Liver (tissue), 9 donors: Measurements from ENCODE around the gene TOR3A. TPM values are rescaled to one million over a fixed set of nuclear protein-coding genes. Genes with fewer than 3 reads are reported as not detected.

Source experiments
- DNase-seq: peaks from one replicate; pipeline ENCODE4 v3.0.0-alpha.2; 2017; ENCODE audit warnings: low spot score
- H3K27ac ChIP-seq, 2 donors: one replicate each; pipeline ENCODE4 v1.7.0; 2013; ENCODE audit warnings: inconsistent platforms in 2 of 2, low read length in 2 of 2, control low read depth in 1 of 2, low read depth in 1 of 2, mild to moderate bottlenecking in 1 of 2
- H3K27me3 ChIP-seq, 4 donors: one replicate each; pipeline versions ENCODE4 v1.6.1 to v1.7.0; 2013; ENCODE audit warnings: low read length in 3 of 4, inconsistent platforms in 1 of 4, mild to moderate bottlenecking in 1 of 4, moderate library complexity in 1 of 4; ENCODE audit not compliant: control insufficient read depth in 4 of 4, insufficient read depth in 4 of 4
- H3K36me3 ChIP-seq, 4 donors: one replicate each; pipeline versions ENCODE4 v1.6.1 to v1.7.0; 2013; ENCODE audit warnings: low read length in 3 of 4, mild to moderate bottlenecking in 3 of 4, low read depth in 1 of 4, moderate library complexity in 1 of 4; ENCODE audit not compliant: control insufficient read depth in 4 of 4, insufficient read depth in 3 of 4
- H3K4me1 ChIP-seq, 4 donors: one replicate each; pipeline versions ENCODE4 v1.6.1 to v1.7.0; 2013; ENCODE audit warnings: low read length in 3 of 4, mild to moderate bottlenecking in 3 of 4, moderate library complexity in 1 of 4; ENCODE audit not compliant: control insufficient read depth in 4 of 4, insufficient read depth in 4 of 4
- H3K4me3 ChIP-seq, 3 donors: one replicate each; pipeline versions ENCODE4 v1.6.1 to v1.7.0; 2013; ENCODE audit warnings: low read length in 3 of 3, control low read depth in 1 of 3, low read depth in 1 of 3, mild to moderate bottlenecking in 1 of 3
- H3K9ac ChIP-seq, 2 donors: one replicate each; pipeline ENCODE4 v1.7.0; 2013; ENCODE audit warnings: low read length in 2 of 2, mild to moderate bottlenecking in 2 of 2, moderate library complexity in 2 of 2, control low read depth in 1 of 2, low read depth in 1 of 2
- H3K9me3 ChIP-seq, 4 donors: one replicate each; pipeline versions ENCODE4 v1.6.1 to v1.7.0; 2013; ENCODE audit warnings: low read length in 3 of 4; ENCODE audit not compliant: control insufficient read depth in 4 of 4
- ATF3 ChIP-seq: IDR thresholded peaks from 2 replicates; pipeline ENCODE4 v1.6.1; 2016; ENCODE audit warnings: antibody characterized with exemption
- EGR1 ChIP-seq, 2 donors: IDR thresholded peaks; 2 replicates each; pipeline ENCODE4 v1.6.1; 2016 to 2018; ENCODE audit warnings: antibody characterized with exemption in 2 of 2, low read depth in 2 of 2
- FOXA1 ChIP-seq: IDR thresholded peaks from 2 replicates; pipeline ENCODE4 v1.6.1; 2016; ENCODE audit warnings: antibody characterized with exemption
- FOXA2 ChIP-seq: IDR thresholded peaks from 2 replicates; pipeline ENCODE4 v1.6.1; 2016; ENCODE audit warnings: antibody characterized with exemption
- GABPA ChIP-seq, 2 donors: IDR thresholded peaks in 1 of 2; conservative IDR thresholded peaks in 1 of 2; 2 replicates each; pipeline ENCODE4 v1.6.1; 2016; ENCODE audit warnings: antibody characterized with exemption in 2 of 2, mild to moderate bottlenecking in 1 of 2, moderate library complexity in 1 of 2
- HNF4A ChIP-seq, 2 donors: conservative IDR thresholded peaks; 2 replicates each; pipeline ENCODE4 v1.6.1; 2016; ENCODE audit warnings: antibody characterized with exemption in 2 of 2, mild to moderate bottlenecking in 2 of 2
- HNF4G ChIP-seq: IDR thresholded peaks from 2 replicates; pipeline ENCODE4 v1.6.1; 2016; ENCODE audit warnings: antibody characterized with exemption
- JUND ChIP-seq, 2 donors: IDR thresholded peaks; 2 replicates each; pipeline ENCODE4 v1.6.1; 2016; ENCODE audit warnings: antibody characterized with exemption in 2 of 2
- NR2F2 ChIP-seq: IDR thresholded peaks from 2 replicates; pipeline ENCODE4 v1.6.1; 2016; ENCODE audit warnings: antibody characterized with exemption
- RAD21 ChIP-seq, 2 donors: IDR thresholded peaks; 2 replicates each; pipeline ENCODE4 v1.6.1; 2016; ENCODE audit warnings: antibody characterized with exemption in 2 of 2, mild to moderate bottlenecking in 2 of 2
- RXRA ChIP-seq, 2 donors: IDR thresholded peaks; 2 replicates each; pipeline ENCODE4 v1.6.1; 2017 to 2018; ENCODE audit warnings: antibody characterized with exemption in 2 of 2, mild to moderate bottlenecking in 1 of 2
- SP1 ChIP-seq: IDR thresholded peaks from 2 replicates; pipeline ENCODE4 v1.6.1; 2018; ENCODE audit warnings: antibody characterized with exemption, mild to moderate bottlenecking
- TAF1 ChIP-seq: conservative IDR thresholded peaks from 2 replicates; pipeline ENCODE4 v1.6.1; 2016; ENCODE audit warnings: antibody characterized with exemption, mild to moderate bottlenecking
- YY1 ChIP-seq: IDR thresholded peaks from 2 replicates; pipeline ENCODE4 v1.6.1; 2016; ENCODE audit warnings: antibody characterized with exemption, mild to moderate bottlenecking
- WGBS: extraction: QIAGEN DNeasy Blood & Tissue Kit; methylation state at CpG from one replicate; pipeline ENCODE4 v1.1.7; 2013; 5-methylcytosine and 5-hydroxymethylcytosine counted together
- polyA plus RNA-seq, 2 donors: library from polyadenylated mRNA; stranded (reverse) in 1 of 2; unstranded in 1 of 2; fragments of 200-250 nt in 1 of 2; fragments of >200 nt in 1 of 2; fragmentation: Nextera tagmentation in 1 of 2; extraction: Ambion mirVana in 1 of 2; gene quantifications; one replicate each; pipeline versions ENCODE4 v1.2.1 to v1.2.3, GENCODE V29; 2013 to 2015
- total RNA-seq, 2 donors: library from RNA; depleted of rRNA; stranded (reverse); fragments of >200 nt; gene quantifications; one replicate each; pipeline ENCODE4 v1.2.3, GENCODE V29; 2014
- TF ChIP-seq, protein P1 (sequence below): IDR thresholded peaks from 2 replicates; pipeline ENCODE4 v1.6.1; 2016; ENCODE audit warnings: antibody characterized with exemption
- TF ChIP-seq, protein P2 (sequence below): IDR thresholded peaks from 2 replicates; pipeline ENCODE4 v1.6.1; 2016; ENCODE audit warnings: antibody characterized with exemption, mild to moderate bottlenecking
- TF ChIP-seq, protein P3 (sequence below): fragments of 150-350 bp; IDR thresholded peaks from 2 replicates; pipeline ENCODE4 v1.5.1; 2017; ENCODE audit warnings: improper control_type of control experiment, low read depth, low read length; ENCODE audit not compliant: missing input control
- TF ChIP-seq, protein P4 (sequence below): IDR thresholded peaks from 2 replicates; pipeline ENCODE4 v1.6.1; 2016; ENCODE audit warnings: antibody characterized with exemption
- donor health status: healthy.
- donor health status: healthy.
- donor health status: healthy.
- donor health status: healthy.
- donor health status: healthy.

The TOR3A gene
- total and polyA plus RNA-seq, 4 donors, result 14.3 to 31.0 (median 23.5) TPM

DNA sequence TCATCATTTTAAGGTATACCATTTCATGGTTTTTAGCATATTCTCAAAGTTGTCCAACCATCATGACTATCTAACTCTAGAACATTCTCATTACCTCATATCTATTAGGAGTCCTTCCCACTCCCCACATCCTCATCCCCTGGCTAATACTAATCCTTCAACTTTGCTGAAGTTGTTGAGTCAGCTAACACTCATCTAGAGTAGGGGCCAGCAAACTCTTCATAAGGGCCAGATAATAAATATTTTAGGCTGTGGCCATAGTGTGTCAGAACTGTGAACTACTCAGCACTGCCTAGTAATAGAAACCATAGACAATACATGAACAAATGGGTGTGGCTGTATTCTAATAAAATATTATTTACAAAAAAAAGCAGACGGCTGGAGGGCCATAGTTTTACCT is 43.0 kb downstream of the TOR3A start:
- no peak for TF ChIP-seq SP1
- TF ChIP-seq ATF3, result no peak
- no peak for TF ChIP-seq TAF1
- no peak for TF ChIP-seq JUND (IDR thresholded peaks at IDR 0.05)
- TF ChIP-seq FOXA1, result no peak
- no peak for TF ChIP-seq RAD21 (IDR thresholded peaks at IDR 0.05)
- TF ChIP-seq, protein P1, sequence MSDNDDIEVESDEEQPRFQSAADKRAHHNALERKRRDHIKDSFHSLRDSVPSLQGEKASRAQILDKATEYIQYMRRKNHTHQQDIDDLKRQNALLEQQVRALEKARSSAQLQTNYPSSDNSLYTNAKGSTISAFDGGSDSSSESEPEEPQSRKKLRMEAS, result no peak
- TF ChIP-seq, protein P2, sequence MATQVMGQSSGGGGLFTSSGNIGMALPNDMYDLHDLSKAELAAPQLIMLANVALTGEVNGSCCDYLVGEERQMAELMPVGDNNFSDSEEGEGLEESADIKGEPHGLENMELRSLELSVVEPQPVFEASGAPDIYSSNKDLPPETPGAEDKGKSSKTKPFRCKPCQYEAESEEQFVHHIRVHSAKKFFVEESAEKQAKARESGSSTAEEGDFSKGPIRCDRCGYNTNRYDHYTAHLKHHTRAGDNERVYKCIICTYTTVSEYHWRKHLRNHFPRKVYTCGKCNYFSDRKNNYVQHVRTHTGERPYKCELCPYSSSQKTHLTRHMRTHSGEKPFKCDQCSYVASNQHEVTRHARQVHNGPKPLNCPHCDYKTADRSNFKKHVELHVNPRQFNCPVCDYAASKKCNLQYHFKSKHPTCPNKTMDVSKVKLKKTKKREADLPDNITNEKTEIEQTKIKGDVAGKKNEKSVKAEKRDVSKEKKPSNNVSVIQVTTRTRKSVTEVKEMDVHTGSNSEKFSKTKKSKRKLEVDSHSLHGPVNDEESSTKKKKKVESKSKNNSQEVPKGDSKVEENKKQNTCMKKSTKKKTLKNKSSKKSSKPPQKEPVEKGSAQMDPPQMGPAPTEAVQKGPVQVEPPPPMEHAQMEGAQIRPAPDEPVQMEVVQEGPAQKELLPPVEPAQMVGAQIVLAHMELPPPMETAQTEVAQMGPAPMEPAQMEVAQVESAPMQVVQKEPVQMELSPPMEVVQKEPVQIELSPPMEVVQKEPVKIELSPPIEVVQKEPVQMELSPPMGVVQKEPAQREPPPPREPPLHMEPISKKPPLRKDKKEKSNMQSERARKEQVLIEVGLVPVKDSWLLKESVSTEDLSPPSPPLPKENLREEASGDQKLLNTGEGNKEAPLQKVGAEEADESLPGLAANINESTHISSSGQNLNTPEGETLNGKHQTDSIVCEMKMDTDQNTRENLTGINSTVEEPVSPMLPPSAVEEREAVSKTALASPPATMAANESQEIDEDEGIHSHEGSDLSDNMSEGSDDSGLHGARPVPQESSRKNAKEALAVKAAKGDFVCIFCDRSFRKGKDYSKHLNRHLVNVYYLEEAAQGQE, result no peak
- no peak for TF ChIP-seq GABPA (IDR thresholded peaks at IDR 0.05 in 1 of 2, conservative IDR thresholded peaks at IDR 0.05 in 1 of 2)
- Histone ChIP-seq H3K9me3 (no peaks in the 10 kb centered on the region), H3K9ac (no peak overlapping the region), H3K36me3 (no peaks in the 10 kb centered on the region), H3K27ac (no peak overlapping the region), H3K4me1 (peaks cover 7 to 32% (median 20%) of the 10 kb centered on the region in 4 donors), H3K27me3 (no peaks in the 10 kb centered on the region), H3K4me3 (no peak overlapping the region)
- no peak for DNase-seq
- 94% methylated on average over 1 of the region's 1 CpG for WGBS

GRCh38 chr1:179126338-179127060 is 44.6 kb downstream of the TOR3A start:
- peak overlapping the region; percentile 59 to 76 for H3K27ac ChIP-seq
- DNase-seq, result no peak

More at GRCh38 chr1:179126338-179127060, 44.6 kb downstream of the TOR3A start:
- H3K27me3 ChIP-seq, result no peaks in the 10 kb centered on the region
- H3K36me3 ChIP-seq, result no peaks in the 10 kb centered on the region
- H3K9ac ChIP-seq, result peak overlapping the region in 1 of 2 donors; percentile 25
- WGBS, result 37% methylated on average over 8 of the region's 8 CpGs
- H3K4me1 ChIP-seq, result peaks cover 6 to 19% (median 13%) of the 10 kb centered on the region in 4 donors
- H3K9me3 ChIP-seq, result no peaks in the 10 kb centered on the region
- no peak overlapping the region for H3K4me3 ChIP-seq
- TF ChIP-seq RXRA (IDR thresholded peaks at IDR 0.05) (peak; percentile 60 to 76), SP1 (peak; percentile 57), HNF4G (peak; percentile 27), EGR1 (IDR thresholded peaks at IDR 0.05; ENCODE audit: low read depth in 2 of 2) (no peak), TAF1 (no peak), JUND (IDR thresholded peaks at IDR 0.05) (peak; percentile 27 to 61), YY1 (peak; percentile 82), ATF3 (peak; percentile 16), GABPA (IDR thresholded peaks at IDR 0.05 in 1 of 2, conservative IDR thresholded peaks at IDR 0.05 in 1 of 2) (no peak), NR2F2 (no peak), FOXA2 (no peak), HNF4A (conservative IDR thresholded peaks at IDR 0.05) (peak; percentile 72 to 82), RAD21 (IDR thresholded peaks at IDR 0.05) (peak; percentile 36 to 61), FOXA1 (no peak)
- TF ChIP-seq, protein P2, result peak; percentile 89
- TF ChIP-seq, protein P3, sequence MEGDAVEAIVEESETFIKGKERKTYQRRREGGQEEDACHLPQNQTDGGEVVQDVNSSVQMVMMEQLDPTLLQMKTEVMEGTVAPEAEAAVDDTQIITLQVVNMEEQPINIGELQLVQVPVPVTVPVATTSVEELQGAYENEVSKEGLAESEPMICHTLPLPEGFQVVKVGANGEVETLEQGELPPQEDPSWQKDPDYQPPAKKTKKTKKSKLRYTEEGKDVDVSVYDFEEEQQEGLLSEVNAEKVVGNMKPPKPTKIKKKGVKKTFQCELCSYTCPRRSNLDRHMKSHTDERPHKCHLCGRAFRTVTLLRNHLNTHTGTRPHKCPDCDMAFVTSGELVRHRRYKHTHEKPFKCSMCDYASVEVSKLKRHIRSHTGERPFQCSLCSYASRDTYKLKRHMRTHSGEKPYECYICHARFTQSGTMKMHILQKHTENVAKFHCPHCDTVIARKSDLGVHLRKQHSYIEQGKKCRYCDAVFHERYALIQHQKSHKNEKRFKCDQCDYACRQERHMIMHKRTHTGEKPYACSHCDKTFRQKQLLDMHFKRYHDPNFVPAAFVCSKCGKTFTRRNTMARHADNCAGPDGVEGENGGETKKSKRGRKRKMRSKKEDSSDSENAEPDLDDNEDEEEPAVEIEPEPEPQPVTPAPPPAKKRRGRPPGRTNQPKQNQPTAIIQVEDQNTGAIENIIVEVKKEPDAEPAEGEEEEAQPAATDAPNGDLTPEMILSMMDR, result no peak
- TF ChIP-seq, protein P1, result no peak
- TF ChIP-seq, protein P4, sequence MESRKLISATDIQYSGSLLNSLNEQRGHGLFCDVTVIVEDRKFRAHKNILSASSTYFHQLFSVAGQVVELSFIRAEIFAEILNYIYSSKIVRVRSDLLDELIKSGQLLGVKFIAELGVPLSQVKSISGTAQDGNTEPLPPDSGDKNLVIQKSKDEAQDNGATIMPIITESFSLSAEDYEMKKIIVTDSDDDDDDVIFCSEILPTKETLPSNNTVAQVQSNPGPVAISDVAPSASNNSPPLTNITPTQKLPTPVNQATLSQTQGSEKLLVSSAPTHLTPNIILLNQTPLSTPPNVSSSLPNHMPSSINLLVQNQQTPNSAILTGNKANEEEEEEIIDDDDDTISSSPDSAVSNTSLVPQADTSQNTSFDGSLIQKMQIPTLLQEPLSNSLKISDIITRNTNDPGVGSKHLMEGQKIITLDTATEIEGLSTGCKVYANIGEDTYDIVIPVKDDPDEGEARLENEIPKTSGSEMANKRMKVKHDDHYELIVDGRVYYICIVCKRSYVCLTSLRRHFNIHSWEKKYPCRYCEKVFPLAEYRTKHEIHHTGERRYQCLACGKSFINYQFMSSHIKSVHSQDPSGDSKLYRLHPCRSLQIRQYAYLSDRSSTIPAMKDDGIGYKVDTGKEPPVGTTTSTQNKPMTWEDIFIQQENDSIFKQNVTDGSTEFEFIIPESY, result peak; percentile 20
